Stromal cell of bone marrow (primary cell): ENCODE data around the gene DKKL1.
"Not testable (repeated sequence)": the region's sequence is repeated elsewhere in the genome, so short reads cannot be mapped to it uniquely, and the experiment has no call there.

Source experiments
- DNase-seq: peaks from one replicate; pipeline ENCODE4 v3.0.0-alpha.2; 2012; ENCODE audit warnings: low read depth

Gene DKKL1

GRCh38 chr19:49363268-49364082 is at the start of gene DKKL1:
Gene DKKL1 (plus strand): TSS chr19:49363877. CDS start chr19:49363999, 122 bp downstream.
- peak; percentile 97 for DNase-seq

- DNase-seq = no peak
Measured at GRCh38 chr19:49315111-49315510, 48.6 kb upstream of the DKKL1 start.

GRCh38 chr19:49316284-49316683 is 47.4 kb upstream of the DKKL1 start:
- DNase-seq = no peak

- DNase-seq = no peak
Measured at GRCh38 chr19:49318296-49318695, 45.4 kb upstream of the DKKL1 start.

- DNase-seq = no peak
Measured at GRCh38 chr19:49324801-49325576, 38.7 kb upstream of the DKKL1 start, which contains the start of gene SLC6A16. Gene SLC6A16 (minus strand): TSS chr19:49325191. CDS start chr19:49311347, 13,844 bp downstream.

- not testable (repeated sequence) for DNase-seq
Measured at GRCh38 chr19:49325756-49326155, 37.9 kb upstream of the DKKL1 start.

- no peak for DNase-seq
Measured at GRCh38 chr19:49326165-49326704, 37.4 kb upstream of the DKKL1 start.

- DNase-seq = peak; percentile 9
Measured at GRCh38 chr19:49327878-49328544, 35.7 kb upstream of the DKKL1 start.

GRCh38 chr19:49328741-49329140 is 34.9 kb upstream of the DKKL1 start:
- no peak for DNase-seq

- not testable (repeated sequence) for DNase-seq
Measured at GRCh38 chr19:49331187-49331586, 32.5 kb upstream of the DKKL1 start.

- peak; percentile 29 for DNase-seq
Measured at GRCh38 chr19:49331616-49332055, 32.0 kb upstream of the DKKL1 start.

GRCh38 chr19:49332691-49333417 is 30.8 kb upstream of the DKKL1 start:
- DNase-seq = not testable (repeated sequence)

- no peak for DNase-seq
Measured at GRCh38 chr19:49333418-49333805, 30.3 kb upstream of the DKKL1 start.

- DNase-seq = no peak
Measured at GRCh38 chr19:49333811-49334288, 29.8 kb upstream of the DKKL1 start.

- DNase-seq = no peak
Measured at GRCh38 chr19:49335071-49335783, 28.4 kb upstream of the DKKL1 start, which contains the start of gene CD37. Gene CD37 (plus strand): TSS chr19:49335406. CDS start chr19:49335541, 135 bp downstream.

GRCh38 chr19:49335784-49336481 is 27.7 kb upstream of the DKKL1 start:
- no peak for DNase-seq

GRCh38 chr19:49336482-49337266 is 27.0 kb upstream of the DKKL1 start:
- no peak for DNase-seq

GRCh38 chr19:49337267-49338022 is 26.2 kb upstream of the DKKL1 start:
- DNase-seq = no peak
